Astrocyte (in vitro differentiated cells and primary cell): ENCODE results near the gene ACSS3. TPM values are rescaled to one million over a fixed set of nuclear protein-coding genes. Genes with fewer than 3 reads are reported as not detected.

Experiments used
- DNase-seq: peaks from one replicate; pipeline ENCODE4 v3.0.0-alpha.2; 2010; ENCODE audit warnings: low read depth
- FAIRE-seq: peaks from 2 replicates; lab custom pipeline; 2011; peaks lifted over from hg19 to GRCh38; lab: Jason Lieb, UNC
- H2AFZ ChIP-seq: 2 replicates; pipeline ENCODE4 v1.6.0; 2012; ENCODE audit warnings: low read depth, low read length, inconsistent platforms
- H3K27ac ChIP-seq: 2 replicates; pipeline ENCODE4 v1.5.1; 2011; ENCODE audit warnings: low read depth, low read length, inconsistent platforms
- H3K27me3 ChIP-seq: 2 replicates; pipeline ENCODE4 v1.6.0; 2011; ENCODE audit warnings: low read length, inconsistent platforms; ENCODE audit not compliant: insufficient read depth
- H3K36me3 ChIP-seq: 2 replicates; pipeline ENCODE4 v1.5.1; 2011; ENCODE audit warnings: low read length, inconsistent platforms; ENCODE audit not compliant: insufficient read depth
- H3K4me1 ChIP-seq: 2 replicates; pipeline ENCODE4 v1.5.1; 2011; ENCODE audit warnings: low read length, inconsistent platforms; ENCODE audit not compliant: insufficient read depth
- H3K4me2 ChIP-seq: 2 replicates; pipeline ENCODE4 v1.6.0; 2012; ENCODE audit warnings: low read length, inconsistent platforms
- H3K4me3 ChIP-seq: 2 replicates; pipeline ENCODE4 v1.5.1; 2011; ENCODE audit warnings: low read depth, mild to moderate bottlenecking, low read length, inconsistent platforms; ENCODE audit not compliant: insufficient read depth
- H3K79me2 ChIP-seq: 2 replicates; pipeline ENCODE4 v1.6.0; 2012; ENCODE audit warnings: mild to moderate bottlenecking, low read length, inconsistent platforms; ENCODE audit not compliant: insufficient read depth
- H3K9ac ChIP-seq: 2 replicates; pipeline ENCODE4 v1.6.0; 2012; ENCODE audit warnings: mild to moderate bottlenecking, low read length, inconsistent platforms
- H3K9me3 ChIP-seq: 2 replicates; pipeline ENCODE4 v1.5.1; 2012; ENCODE audit warnings: low read depth, mild to moderate bottlenecking, low read length, inconsistent platforms; ENCODE audit not compliant: insufficient read depth
- H4K20me1 ChIP-seq: 2 replicates; pipeline ENCODE4 v1.6.0; 2012; ENCODE audit warnings: low read length, inconsistent platforms; ENCODE audit not compliant: insufficient read depth
- H3K27ac Mint-ChIP-seq: one replicate; pipeline ENCODE4 v1.8.0; 2021; ENCODE audit warnings: mild to moderate bottlenecking, mixed read lengths; ENCODE audit not compliant: unreplicated experiment
- H3K27me3 Mint-ChIP-seq: one replicate; pipeline ENCODE4 v1.8.0; 2021; ENCODE audit warnings: low read depth, mixed read lengths; ENCODE audit not compliant: unreplicated experiment
- H3K36me3 Mint-ChIP-seq: one replicate; pipeline ENCODE4 v1.8.0; 2021; ENCODE audit warnings: low read depth, mixed read lengths; ENCODE audit not compliant: unreplicated experiment
- H3K4me1 Mint-ChIP-seq: one replicate; pipeline ENCODE4 v1.8.0; 2021; ENCODE audit warnings: low read depth, mixed read lengths; ENCODE audit not compliant: unreplicated experiment
- H3K4me3 Mint-ChIP-seq: one replicate; pipeline ENCODE4 v1.8.0; 2021; ENCODE audit warnings: mild to moderate bottlenecking, moderate library complexity, mixed read lengths; ENCODE audit not compliant: unreplicated experiment
- H3K9me3 Mint-ChIP-seq: one replicate; pipeline ENCODE4 v1.8.0; 2021; ENCODE audit warnings: mild to moderate bottlenecking, mixed read lengths; ENCODE audit not compliant: unreplicated experiment
- CTCF ChIP-seq: IDR thresholded peaks from 2 replicates; pipeline ENCODE4 v1.5.1; 2011; ENCODE audit warnings: low read depth, mild to moderate bottlenecking, inconsistent platforms, low read length, moderate library complexity; ENCODE audit not compliant: insufficient read depth
- EZH2 ChIP-seq: IDR thresholded peaks from 2 replicates; pipeline ENCODE4 v1.6.1; 2012; ENCODE audit warnings: mild to moderate bottlenecking, low read length, inconsistent platforms; ENCODE audit not compliant: insufficient read depth
- total RNA-seq: library from RNA; stranded (reverse); gene quantifications from 2 replicates; pipeline ENCODE4 v1.2.1, GENCODE V29; 2021

Gene ACSS3
- total RNA-seq, 1 donor from 2014 or later: 13.9 TPM

DNA sequence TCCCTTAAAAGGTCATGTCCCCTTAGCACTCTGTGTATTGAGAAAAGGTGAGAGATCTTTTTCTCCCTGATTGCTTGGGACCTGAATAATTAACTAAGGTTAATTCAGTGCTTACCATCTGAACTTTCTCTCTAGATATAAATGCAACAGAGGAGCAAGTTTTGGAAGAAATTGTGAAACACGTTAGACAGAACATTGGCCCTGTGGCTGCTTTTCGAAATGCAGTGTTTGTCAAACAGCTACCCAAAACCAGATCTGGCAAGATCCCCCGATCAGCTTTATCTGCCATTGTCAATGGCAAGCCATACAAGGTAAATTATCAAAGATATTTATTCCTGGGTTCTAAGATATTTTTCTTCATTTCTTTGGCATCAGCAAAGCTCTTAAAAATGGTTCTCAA is 175.5 kb downstream of the ACSS3 start:
- Mint-ChIP-seq H3K9me3 (no peaks in the 10 kb centered on the region), H3K27me3 (no peaks in the 10 kb centered on the region), H3K27ac (no peak overlapping the region), H3K4me3 (no peak overlapping the region), H3K36me3 (no peaks in the 10 kb centered on the region), H3K4me1 (peaks cover 10% of the 10 kb centered on the region)
- DNase-seq (no peak), FAIRE-seq (no peak)
- H4K20me1 ChIP-seq: no peaks in the 10 kb centered on the region
- no peaks in the 10 kb centered on the region for H3K79me2 ChIP-seq
- H3K9me3 ChIP-seq: no peaks in the 10 kb centered on the region
- H3K4me2 ChIP-seq: no peak overlapping the region
- H3K27ac ChIP-seq: no peak overlapping the region
- no peaks in the 10 kb centered on the region for H3K36me3 ChIP-seq
- H3K9ac ChIP-seq: no peak overlapping the region
- TF ChIP-seq EZH2 (no peak), CTCF (no peak)
- H3K4me3 ChIP-seq: no peak overlapping the region
- H3K27me3 ChIP-seq: no peaks in the 10 kb centered on the region
- H3K4me1 ChIP-seq: no peaks in the 10 kb centered on the region
- no peak overlapping the region for H2AFZ ChIP-seq

DNA sequence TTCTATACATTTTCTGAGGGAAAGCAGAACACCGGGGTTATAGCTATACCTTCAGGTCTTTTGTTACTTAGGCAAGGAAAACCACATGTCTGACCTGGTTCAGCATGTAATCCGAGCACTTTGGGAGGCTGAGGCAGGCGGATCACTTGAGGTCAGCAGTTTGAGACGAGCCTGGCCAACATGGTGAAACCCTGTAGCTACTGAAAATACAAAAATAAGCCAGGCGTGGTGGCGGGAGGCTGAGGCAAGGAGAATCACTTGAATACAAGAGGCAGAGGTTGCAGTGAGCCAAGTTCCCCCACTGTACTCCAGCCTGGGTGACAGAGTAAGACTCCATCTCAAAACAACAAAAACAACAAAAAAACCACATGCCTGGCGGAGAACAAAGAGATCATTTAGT is 177.6 kb downstream of the ACSS3 start:
- H3K27ac Mint-ChIP-seq: no peak overlapping the region
- no peak for DNase-seq
- Histone ChIP-seq H3K4me1 (no peaks in the 10 kb centered on the region), H3K4me2 (no peak overlapping the region), H3K9me3 (no peaks in the 10 kb centered on the region), H3K79me2 (no peaks in the 10 kb centered on the region), H3K4me3 (no peak overlapping the region), H4K20me1 (no peaks in the 10 kb centered on the region), H3K27me3 (no peaks in the 10 kb centered on the region), H3K27ac (no peak overlapping the region), H3K9ac (no peak overlapping the region), H3K36me3 (no peaks in the 10 kb centered on the region), H2AFZ (no peak overlapping the region)
- TF ChIP-seq EZH2 (no peak), CTCF (no peak)
- no peak for FAIRE-seq
- no peak overlapping the region for H3K4me3 Mint-ChIP-seq
- H3K4me1 Mint-ChIP-seq: peaks cover 10% of the 10 kb centered on the region
- H3K9me3 Mint-ChIP-seq: no peaks in the 10 kb centered on the region
- no peaks in the 10 kb centered on the region for H3K36me3 Mint-ChIP-seq
- H3K27me3 Mint-ChIP-seq: no peaks in the 10 kb centered on the region

DNA sequence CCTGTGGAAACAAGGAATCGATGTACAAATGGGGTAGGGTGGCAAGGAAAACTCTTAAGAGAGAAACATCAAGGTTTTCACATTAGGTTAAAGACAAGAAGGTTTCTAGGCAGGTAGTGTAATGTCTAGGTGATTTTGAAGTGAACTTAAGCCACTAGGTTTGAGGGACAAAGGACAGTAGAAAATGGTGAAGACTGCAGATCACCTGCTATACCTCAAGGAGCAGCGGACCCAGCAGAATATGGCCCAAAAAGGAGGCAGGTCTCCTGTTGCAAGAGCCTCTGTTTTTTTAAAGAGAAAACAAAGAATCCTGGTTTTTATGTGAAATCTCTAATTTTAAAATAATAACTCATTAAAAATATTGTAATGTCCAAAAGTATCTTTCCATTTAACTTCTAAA is 178.1 kb downstream of the ACSS3 start:
- H3K27ac Mint-ChIP-seq: no peak overlapping the region
- no peak for FAIRE-seq

More for the DNA sequence above, 178.1 kb downstream of the ACSS3 start:
- no peak overlapping the region for H3K9ac ChIP-seq
- H3K27me3 ChIP-seq: no peaks in the 10 kb centered on the region
- H3K27ac ChIP-seq: no peak overlapping the region
- no peaks in the 10 kb centered on the region for H3K36me3 Mint-ChIP-seq
- no peak for DNase-seq
- no peaks in the 10 kb centered on the region for H3K9me3 ChIP-seq
- TF ChIP-seq CTCF: no peak
- no peak for TF ChIP-seq EZH2
- H3K9me3 Mint-ChIP-seq: no peaks in the 10 kb centered on the region
- no peak overlapping the region for H2AFZ ChIP-seq
- H3K27me3 Mint-ChIP-seq: no peaks in the 10 kb centered on the region
- no peak overlapping the region for H3K4me3 ChIP-seq
- no peaks in the 10 kb centered on the region for H4K20me1 ChIP-seq
- no peaks in the 10 kb centered on the region for H3K79me2 ChIP-seq
- H3K4me1 ChIP-seq: no peaks in the 10 kb centered on the region
- H3K4me2 ChIP-seq: no peak overlapping the region
- H3K4me3 Mint-ChIP-seq: no peak overlapping the region
- no peaks in the 10 kb centered on the region for H3K36me3 ChIP-seq
- H3K4me1 Mint-ChIP-seq: peaks cover 10% of the 10 kb centered on the region
